GM13976 (cell line): ENCODE measurements around the gene CAPN1.
A peak's percentile ranks its signal among the peaks of the same experiment; 100 is the strongest.
"Not testable (repeated sequence)": the region's sequence is repeated elsewhere in the genome, so short reads cannot be mapped to it uniquely, and the experiment has no call there.

Source experiments
- DNase-seq: peaks from one replicate; pipeline ENCODE4 v3.0.0; 2012; ENCODE audit warnings: low spot score
- CTCF ChIP-seq: IDR thresholded peaks from 2 replicates; pipeline ENCODE4 v1.5.1; 2012; ENCODE audit warnings: borderline replicate concordance, mild to moderate bottlenecking; ENCODE audit not compliant: insufficient read depth; ENCODE audit errors: extremely low read depth, missing control alignments, control extremely low read depth
- in situ Hi-C: fragments of 300-500 bp; cut with MboI; formaldehyde crosslinking; loops from one replicate; pipeline ENCODE4 v1.12.0; 2022; ENCODE audit warnings: low sequenced_read_pairs, mixed read lengths, inconsistent platforms; ENCODE audit not compliant: unreplicated experiment

The CAPN1 gene

GRCh38 chr11:65172600-65172999, 9.1 kb upstream of the CAPN1 start:
- no peak for TF ChIP-seq CTCF
- DNase-seq = no peak
- in situ Hi-C loops = no loop called here

- DNase-seq, in situ Hi-C loops: not testable (repeated sequence)
Observed at GRCh38 chr11:65174571-65175010, 7.1 kb upstream of the CAPN1 start.

GRCh38 chr11:65180877-65181568, 705 bp upstream of the CAPN1 start:
- in situ Hi-C loops = no loop called here
- peak; percentile 84 for TF ChIP-seq CTCF
- peak; percentile 82 for DNase-seq

GRCh38 chr11:65182258-65183170, 786 bp downstream of the CAPN1 start:
- no peak for TF ChIP-seq CTCF
- in situ Hi-C loops = no loop called here
- DNase-seq = peak; percentile 59

GRCh38 chr11:65183201-65183891, 1.6 kb downstream of the CAPN1 start:
- TF ChIP-seq CTCF = no peak
- in situ Hi-C loops = no loop called here
- DNase-seq = no peak

- TF ChIP-seq CTCF = no peak
- in situ Hi-C loops = no loop called here
- DNase-seq = no peak
Observed at GRCh38 chr11:65184146-65184545, 2.4 kb downstream of the CAPN1 start.

- in situ Hi-C loops = no loop called here
Observed at GRCh38 chr11:65185171-65185570, 3.4 kb downstream of the CAPN1 start.

More at GRCh38 chr11:65185171-65185570, 3.4 kb downstream of the CAPN1 start:
- no peak for DNase-seq
- TF ChIP-seq CTCF = no peak
